Measurements from ENCODE around the gene QPRT. TPM values are rescaled to one million over a fixed set of nuclear protein-coding genes. Genes with fewer than 3 reads are reported as not detected.

QPRT gene
- total RNA-seq, 2 donors from 2014 or later = 8.3 to 11.1 TPM

GRCh38 chr16:29656688-29657523, 22.1 kb upstream of the QPRT start:
- Histone ChIP-seq H3K4me3 (no peak overlapping the region), H3K27me3 (replicated peaks; ENCODE audit: insufficient read depth) (no peaks in the 10 kb centered on the region), H3K36me3 (no peaks in the 10 kb centered on the region), H3K9me3 (no peaks in the 10 kb centered on the region), H3K4me1 (replicated peaks) (no peaks in the 10 kb centered on the region), H3K27ac (no peak overlapping the region)
- DNase-seq (ENCODE audit: low spot score) = no peak
- intact Hi-C loops (cut with DNase I) = no loop called here
- 73% methylated on average over 11 of the region's 11 CpGs for WGBS
- TF ChIP-seq CTCF (IDR thresholded peaks at IDR 0.05) (no peak), POLR2A (IDR thresholded peaks at IDR 0.05) (no peak), POLR2AphosphoS5 (IDR thresholded peaks at IDR 0.05) (no peak)

- no peak for TF ChIP-seq POLR2A (IDR thresholded peaks at IDR 0.05)
- TF ChIP-seq POLR2AphosphoS5 (IDR thresholded peaks at IDR 0.05) = no peak
- no peak for TF ChIP-seq CTCF (IDR thresholded peaks at IDR 0.05)
- H3K36me3 ChIP-seq = no peaks in the 10 kb centered on the region
- no peaks in the 10 kb centered on the region for H3K27me3 ChIP-seq (replicated peaks; ENCODE audit: insufficient read depth)
- no peaks in the 10 kb centered on the region for H3K4me1 ChIP-seq (replicated peaks)
- intact Hi-C loops (cut with DNase I) = no loop called here
- 84% methylated on average over 6 of the region's 6 CpGs for WGBS
- no peak overlapping the region for H3K4me3 ChIP-seq
- DNase-seq (ENCODE audit: low spot score) = no peak
- no peaks in the 10 kb centered on the region for H3K9me3 ChIP-seq
- H3K27ac ChIP-seq = no peak overlapping the region
Measured at GRCh38 chr16:29658705-29659104, 20.3 kb upstream of the QPRT start.

GRCh38 chr16:29662000-29662728, 16.8 kb upstream of the QPRT start:
- H3K36me3 ChIP-seq = no peaks in the 10 kb centered on the region
- H3K4me3 ChIP-seq = no peak overlapping the region
- TF ChIP-seq CTCF (IDR thresholded peaks at IDR 0.05) = no peak
- TF ChIP-seq POLR2A (IDR thresholded peaks at IDR 0.05) = no peak
- no peak for TF ChIP-seq POLR2AphosphoS5 (IDR thresholded peaks at IDR 0.05)
- no peaks in the 10 kb centered on the region for H3K27me3 ChIP-seq (replicated peaks; ENCODE audit: insufficient read depth)
- intact Hi-C loops (cut with DNase I) = no loop called here
- no peak overlapping the region for H3K27ac ChIP-seq
- DNase-seq (ENCODE audit: low spot score) = no peak
- WGBS = 80% methylated on average over 17 of the region's 17 CpGs
- no peaks in the 10 kb centered on the region for H3K4me1 ChIP-seq (replicated peaks)
- H3K9me3 ChIP-seq = no peaks in the 10 kb centered on the region

GRCh38 chr16:29662729-29663015, 16.3 kb upstream of the QPRT start:
- Histone ChIP-seq H3K4me1 (replicated peaks) (no peaks in the 10 kb centered on the region), H3K36me3 (no peaks in the 10 kb centered on the region), H3K27me3 (replicated peaks; ENCODE audit: insufficient read depth) (no peaks in the 10 kb centered on the region), H3K9me3 (no peaks in the 10 kb centered on the region), H3K4me3 (no peak overlapping the region), H3K27ac (no peak overlapping the region)
- no peak for DNase-seq (ENCODE audit: low spot score)
- intact Hi-C loops (cut with DNase I) = no loop called here
- no peak for TF ChIP-seq POLR2A (IDR thresholded peaks at IDR 0.05)
- TF ChIP-seq POLR2AphosphoS5 (IDR thresholded peaks at IDR 0.05) = no peak
- TF ChIP-seq CTCF (IDR thresholded peaks at IDR 0.05) = no peak
- 69% methylated on average over 4 of the region's 4 CpGs for WGBS
